ENCODE results near the gene NOL3. TPM values are rescaled to one million over a fixed set of nuclear protein-coding genes. Genes with fewer than 3 reads are reported as not detected.

NOL3 gene
- total and polyA plus RNA-seq, 2 donors (not counting 3 experiments of a cell fraction or from before 2014, with no cell fraction given) = 16.0 to 19.4 TPM

DNA sequence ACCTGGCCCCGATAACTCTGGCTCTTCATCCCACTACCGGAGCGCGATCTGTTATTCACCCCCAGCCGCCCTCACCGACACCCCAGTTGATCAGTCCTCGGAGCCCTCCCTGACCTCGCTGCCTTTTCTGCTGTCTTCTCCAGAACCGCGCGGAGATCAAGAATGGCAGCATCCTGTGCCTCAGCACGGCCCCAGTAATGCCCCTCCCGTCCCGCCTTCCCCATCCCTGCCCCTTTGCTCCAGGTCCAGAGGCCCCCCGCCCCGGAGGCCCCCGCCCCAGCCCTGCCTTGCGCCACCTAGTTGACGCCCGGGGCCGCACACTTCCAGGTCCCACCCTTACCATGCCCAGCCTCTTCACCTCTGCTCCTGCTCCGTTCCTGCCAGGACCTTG is 29.5 kb downstream of the NOL3 start:
- Histone ChIP-seq H4K20me1 (replicated peaks; ENCODE audit: control insufficient read depth, extremely low read depth, insufficient read depth, low read length) (no peaks in the 10 kb centered on the region), H3K27ac (ENCODE audit: insufficient read depth, low read depth, low read length) (no peak overlapping the region), H3K9me1 (replicated peaks; ENCODE audit: control insufficient read depth, extremely low read depth, insufficient read depth, low read length) (no peaks in the 10 kb centered on the region), H3K9me3 (replicated peaks; ENCODE audit: control insufficient read depth, insufficient read depth, low read length) (no peaks in the 10 kb centered on the region), H3K4me3 (replicated peaks in 1 of 3; ENCODE audit: insufficient read depth in 1 of 3, low read depth in 1 of 3, low read length in 3 of 3) (no peak overlapping the region), H3K4me2 (ENCODE audit: insufficient read depth, low read length) (no peak overlapping the region), H3K27me3 (ENCODE audit: control insufficient read depth in 2 of 2, insufficient read depth in 2 of 2, low read length in 2 of 2) (no peaks in the 10 kb centered on the region), H3K9ac (replicated peaks; ENCODE audit: extremely low read depth, insufficient read depth, low read length) (no peak overlapping the region), H2AFZ (ENCODE audit: low read depth, low read length) (no peak overlapping the region), H3K4me1 (ENCODE audit: control insufficient read depth, extremely low read depth, insufficient read depth, low read length) (peaks cover 2% of the 10 kb centered on the region), H3K36me3 (ENCODE audit: control insufficient read depth in 2 of 2, extremely low read depth in 1 of 2, insufficient read depth in 2 of 2, low read length in 2 of 2) (peaks cover 18 to 68% of the 10 kb centered on the region in 2 experiments), H3K79me2 (ENCODE audit: control insufficient read depth, insufficient read depth, low read length) (peaks cover 19% of the 10 kb centered on the region)
- dilution Hi-C loops (cut with MboI; ENCODE audit: extremely low pct_ligation_motif_present, low sequenced_read_pairs) = no loop called here
- ChIA-PET POLR2A (no interaction called here), CTCF (interaction anchor here (0.6 to 0.7 kb wide), 2 partner anchors 9 to 58 kb away, joined by 3 read pairs; no protein-coding TSS in a partner anchor)
- intact Hi-C loops (cut with micrococcal nuclease) = loop anchor here (2.0 to 10.0 kb wide), 2 partner anchors 17 to 195 kb away; partner anchors contain the start of gene TPPP3
- DNase-seq (ENCODE audit: low read depth, low spot score) = no peak
- no peak for FAIRE-seq
- BruUV-seq (replicated peaks) = no TSS peak
- no peak for TF ChIP-seq POLR2A (IDR thresholded peaks at IDR 0.05; ENCODE audit: low read depth, low read length)
- TF ChIP-seq JUN (IDR thresholded peaks at IDR 0.05; ENCODE audit: borderline replicate concordance, insufficient read depth, insufficient read length, low read depth) = no peak
- TF ChIP-seq EZH2 (IDR thresholded peaks at IDR 0.05; ENCODE audit: borderline replicate concordance, low read depth, low read length, severe bottlenecking) = no peak

DNA sequence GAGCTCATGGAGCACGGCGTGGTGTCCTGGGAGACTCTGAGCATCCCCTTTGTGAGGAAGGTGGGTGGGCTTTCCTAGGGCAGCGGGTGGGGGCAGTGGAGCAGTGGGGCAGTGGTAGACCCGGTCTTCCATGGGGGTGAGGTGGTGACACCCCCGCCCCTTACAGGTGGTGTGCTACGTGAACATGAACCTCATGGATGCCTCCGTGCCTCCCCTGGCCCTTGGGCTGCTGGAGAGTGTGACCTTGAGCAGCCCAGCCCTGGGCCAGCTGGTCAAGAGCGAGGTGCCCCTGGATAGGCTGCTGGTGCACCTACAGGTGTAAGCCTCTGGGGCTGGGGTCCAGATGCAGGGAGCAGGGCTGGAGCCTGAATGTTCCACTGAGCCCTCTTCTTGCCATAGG is 30.2 kb downstream of the NOL3 start:
- H3K27me3 ChIP-seq (ENCODE audit: control insufficient read depth in 2 of 2, insufficient read depth in 2 of 2, low read length in 2 of 2) = no peaks in the 10 kb centered on the region
- H3K4me2 ChIP-seq (ENCODE audit: insufficient read depth, low read length) = no peak overlapping the region
- H3K4me1 ChIP-seq (ENCODE audit: control insufficient read depth, extremely low read depth, insufficient read depth, low read length) = peaks cover 2% of the 10 kb centered on the region
- H2AFZ ChIP-seq (ENCODE audit: low read depth, low read length) = no peak overlapping the region
- no peaks in the 10 kb centered on the region for H4K20me1 ChIP-seq (replicated peaks; ENCODE audit: control insufficient read depth, extremely low read depth, insufficient read depth, low read length)
- no peak overlapping the region for H3K27ac ChIP-seq (ENCODE audit: insufficient read depth, low read depth, low read length)
- H3K9me1 ChIP-seq (replicated peaks; ENCODE audit: control insufficient read depth, extremely low read depth, insufficient read depth, low read length) = no peaks in the 10 kb centered on the region
- CTCF ChIA-PET = interaction anchor here (0.6 kb wide), 1 partner anchor 58 kb away, joined by 3 read pairs; no protein-coding TSS in a partner anchor
- intact Hi-C loops (cut with micrococcal nuclease) (no loop called here), dilution Hi-C loops (cut with MboI; ENCODE audit: extremely low pct_ligation_motif_present, low sequenced_read_pairs) (no loop called here)
- FAIRE-seq = no peak
- no peak overlapping the region for H3K4me3 ChIP-seq (replicated peaks in 1 of 3; ENCODE audit: insufficient read depth in 1 of 3, low read depth in 1 of 3, low read length in 3 of 3)
- no TSS peak for BruUV-seq (replicated peaks)
- POLR2A ChIA-PET = no interaction called here
- TF ChIP-seq, protein P1, sequence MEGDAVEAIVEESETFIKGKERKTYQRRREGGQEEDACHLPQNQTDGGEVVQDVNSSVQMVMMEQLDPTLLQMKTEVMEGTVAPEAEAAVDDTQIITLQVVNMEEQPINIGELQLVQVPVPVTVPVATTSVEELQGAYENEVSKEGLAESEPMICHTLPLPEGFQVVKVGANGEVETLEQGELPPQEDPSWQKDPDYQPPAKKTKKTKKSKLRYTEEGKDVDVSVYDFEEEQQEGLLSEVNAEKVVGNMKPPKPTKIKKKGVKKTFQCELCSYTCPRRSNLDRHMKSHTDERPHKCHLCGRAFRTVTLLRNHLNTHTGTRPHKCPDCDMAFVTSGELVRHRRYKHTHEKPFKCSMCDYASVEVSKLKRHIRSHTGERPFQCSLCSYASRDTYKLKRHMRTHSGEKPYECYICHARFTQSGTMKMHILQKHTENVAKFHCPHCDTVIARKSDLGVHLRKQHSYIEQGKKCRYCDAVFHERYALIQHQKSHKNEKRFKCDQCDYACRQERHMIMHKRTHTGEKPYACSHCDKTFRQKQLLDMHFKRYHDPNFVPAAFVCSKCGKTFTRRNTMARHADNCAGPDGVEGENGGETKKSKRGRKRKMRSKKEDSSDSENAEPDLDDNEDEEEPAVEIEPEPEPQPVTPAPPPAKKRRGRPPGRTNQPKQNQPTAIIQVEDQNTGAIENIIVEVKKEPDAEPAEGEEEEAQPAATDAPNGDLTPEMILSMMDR (IDR thresholded peaks at IDR 0.05; ENCODE audit: extremely low read depth in 1 of 2, insufficient read depth in 1 of 2, low read depth in 1 of 2, low read length in 2 of 2) = no peak
- TF ChIP-seq FOS (IDR thresholded peaks at IDR 0.05; ENCODE audit: borderline replicate concordance, insufficient read depth, low read length) = no peak
- TF ChIP-seq JUN (IDR thresholded peaks at IDR 0.05; ENCODE audit: borderline replicate concordance, insufficient read depth, insufficient read length, low read depth) = no peak
- TF ChIP-seq, protein P2, sequence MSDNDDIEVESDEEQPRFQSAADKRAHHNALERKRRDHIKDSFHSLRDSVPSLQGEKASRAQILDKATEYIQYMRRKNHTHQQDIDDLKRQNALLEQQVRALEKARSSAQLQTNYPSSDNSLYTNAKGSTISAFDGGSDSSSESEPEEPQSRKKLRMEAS (IDR thresholded peaks at IDR 0.05; ENCODE audit: insufficient read depth, insufficient read length) = no peak
- TF ChIP-seq POLR2AphosphoS5 (IDR thresholded peaks at IDR 0.05; ENCODE audit: insufficient read depth, low read depth, low read length) = no peak
- no peak for TF ChIP-seq EZH2 (IDR thresholded peaks at IDR 0.05; ENCODE audit: borderline replicate concordance, low read depth, low read length, severe bottlenecking)
- no peak for TF ChIP-seq POLR2A (IDR thresholded peaks at IDR 0.05; ENCODE audit: low read depth, low read length)
- no peak for TF ChIP-seq MYC (IDR thresholded peaks at IDR 0.05; ENCODE audit: low read depth, low read length)
- TF ChIP-seq GATA2 (IDR thresholded peaks at IDR 0.05; ENCODE audit: insufficient read depth, insufficient read length, low read depth, low read length) = no peak
- H3K9ac ChIP-seq (replicated peaks; ENCODE audit: extremely low read depth, insufficient read depth, low read length) = no peak overlapping the region
- no peaks in the 10 kb centered on the region for H3K9me3 ChIP-seq (replicated peaks; ENCODE audit: control insufficient read depth, insufficient read depth, low read length)
- H3K79me2 ChIP-seq (ENCODE audit: control insufficient read depth, insufficient read depth, low read length) = peaks cover 14% of the 10 kb centered on the region
- H3K36me3 ChIP-seq (ENCODE audit: control insufficient read depth in 2 of 2, extremely low read depth in 1 of 2, insufficient read depth in 2 of 2, low read length in 2 of 2) = peaks cover 18 to 61% of the 10 kb centered on the region in 2 experiments
- no peak for DNase-seq (ENCODE audit: low read depth, low spot score)
